Measurements from ENCODE around the gene MYH14. TPM values are rescaled to one million over a fixed set of nuclear protein-coding genes. Genes with fewer than 3 reads are reported as not detected.

The MYH14 gene
- total and polyA plus RNA-seq, 2 of the 13 experiments (the other 11 are each of a cell fraction or from before 2014, with no cell fraction given) = 5.5 to 5.8 TPM

DNA sequence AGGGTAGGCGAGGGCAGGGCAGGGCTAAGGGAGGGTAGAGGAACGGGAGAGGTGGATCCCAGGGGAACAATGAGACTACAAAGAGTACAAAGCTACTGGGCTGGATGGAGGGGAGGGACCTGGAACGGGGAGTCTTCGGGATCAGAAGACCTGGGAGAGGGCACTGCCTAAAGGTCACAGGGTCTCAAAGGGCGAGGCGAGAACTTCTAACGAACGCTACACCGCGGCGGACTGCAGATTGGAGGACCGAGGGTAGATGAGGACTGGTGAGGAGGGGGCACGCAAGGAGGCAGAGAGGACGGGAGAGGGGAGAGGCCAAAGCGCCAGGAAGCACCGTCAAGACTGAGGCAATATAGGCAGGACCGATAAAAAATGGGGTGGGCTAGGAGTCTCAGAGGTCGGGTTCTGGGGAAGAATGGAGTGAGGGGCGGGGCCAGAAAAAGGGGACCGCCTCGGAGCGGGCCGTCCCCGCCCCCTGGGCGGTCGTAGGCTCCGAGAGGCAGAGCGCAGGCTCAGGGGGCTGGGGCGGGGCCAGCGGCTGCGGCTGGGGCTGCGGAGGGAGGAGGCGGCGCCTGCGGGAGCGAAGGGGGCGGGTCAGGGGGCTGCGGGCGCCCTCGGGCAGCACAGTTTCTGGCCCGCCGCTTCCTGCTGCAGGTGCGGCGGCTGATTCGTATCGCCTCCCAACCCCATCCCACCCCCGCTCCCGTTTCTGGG lies 127.1 kb downstream of the MYH14 start (continued):
- TF ChIP-seq, protein P1, sequence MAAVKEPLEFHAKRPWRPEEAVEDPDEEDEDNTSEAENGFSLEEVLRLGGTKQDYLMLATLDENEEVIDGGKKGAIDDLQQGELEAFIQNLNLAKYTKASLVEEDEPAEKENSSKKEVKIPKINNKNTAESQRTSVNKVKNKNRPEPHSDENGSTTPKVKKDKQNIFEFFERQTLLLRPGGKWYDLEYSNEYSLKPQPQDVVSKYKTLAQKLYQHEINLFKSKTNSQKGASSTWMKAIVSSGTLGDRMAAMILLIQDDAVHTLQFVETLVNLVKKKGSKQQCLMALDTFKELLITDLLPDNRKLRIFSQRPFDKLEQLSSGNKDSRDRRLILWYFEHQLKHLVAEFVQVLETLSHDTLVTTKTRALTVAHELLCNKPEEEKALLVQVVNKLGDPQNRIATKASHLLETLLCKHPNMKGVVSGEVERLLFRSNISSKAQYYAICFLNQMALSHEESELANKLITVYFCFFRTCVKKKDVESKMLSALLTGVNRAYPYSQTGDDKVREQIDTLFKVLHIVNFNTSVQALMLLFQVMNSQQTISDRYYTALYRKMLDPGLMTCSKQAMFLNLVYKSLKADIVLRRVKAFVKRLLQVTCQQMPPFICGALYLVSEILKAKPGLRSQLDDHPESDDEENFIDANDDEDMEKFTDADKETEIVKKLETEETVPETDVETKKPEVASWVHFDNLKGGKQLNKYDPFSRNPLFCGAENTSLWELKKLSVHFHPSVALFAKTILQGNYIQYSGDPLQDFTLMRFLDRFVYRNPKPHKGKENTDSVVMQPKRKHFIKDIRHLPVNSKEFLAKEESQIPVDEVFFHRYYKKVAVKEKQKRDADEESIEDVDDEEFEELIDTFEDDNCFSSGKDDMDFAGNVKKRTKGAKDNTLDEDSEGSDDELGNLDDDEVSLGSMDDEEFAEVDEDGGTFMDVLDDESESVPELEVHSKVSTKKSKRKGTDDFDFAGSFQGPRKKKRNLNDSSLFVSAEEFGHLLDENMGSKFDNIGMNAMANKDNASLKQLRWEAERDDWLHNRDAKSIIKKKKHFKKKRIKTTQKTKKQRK (IDR thresholded peaks at IDR 0.05; ENCODE audit: low read length) = no peak
- TF ChIP-seq ZC3H13 (CRISPR knock-in tag; IDR thresholded peaks at IDR 0.05) (no peak), ZNF782 (CRISPR knock-in tag; IDR thresholded peaks at IDR 0.05; ENCODE audit: borderline replicate concordance) (no peak), HNF4G (IDR thresholded peaks at IDR 0.05; ENCODE audit: borderline replicate concordance, low read depth, low read length) (peak; percentile 15; the same call in 1 of the 2 replicates), HNF4G (CRISPR knock-in tag; IDR thresholded peaks at IDR 0.05; ENCODE audit: borderline replicate concordance, low read depth) (no peak), ASH2L (IDR thresholded peaks at IDR 0.05; ENCODE audit: insufficient read length, low read depth, low read length) (no peak), SAFB2 (CRISPR knock-in tag; IDR thresholded peaks at IDR 0.05; ENCODE audit: borderline replicate concordance, low read depth) (no peak), CBX1 (IDR thresholded peaks at IDR 0.05; ENCODE audit: low read depth) (no peak), PTBP1 (IDR thresholded peaks at IDR 0.05; ENCODE audit: low read depth, low read length, poor library complexity, severe bottlenecking) (no peak), NONO (IDR thresholded peaks at IDR 0.05) (no peak), NONO (CRISPR knock-in tag; conservative IDR thresholded peaks at IDR 0.05) (0 out of 2 replicates have a peak, but pooled peaks have one; percentile 44), ZNF367 (CRISPR knock-in tag; IDR thresholded peaks at IDR 0.05; ENCODE audit: borderline replicate concordance) (no peak), ZNF251 (CRISPR knock-in tag; IDR thresholded peaks at IDR 0.05) (no peak), ZSCAN30 (CRISPR knock-in tag; IDR thresholded peaks at IDR 0.05) (no peak), XRCC5 (optimal IDR thresholded peaks at IDR 0.05; ENCODE audit: low read length) (no peak), NFATC3 (CRISPR knock-in tag; IDR thresholded peaks at IDR 0.05) (no peak), ISL2 (CRISPR knock-in tag; IDR thresholded peaks at IDR 0.05) (0 out of 2 replicates have a peak, but pooled peaks have one; percentile 25), HNRNPL (IDR thresholded peaks at IDR 0.05; ENCODE audit: low read depth, low read length) (no peak)
- TF ChIP-seq, protein P2, sequence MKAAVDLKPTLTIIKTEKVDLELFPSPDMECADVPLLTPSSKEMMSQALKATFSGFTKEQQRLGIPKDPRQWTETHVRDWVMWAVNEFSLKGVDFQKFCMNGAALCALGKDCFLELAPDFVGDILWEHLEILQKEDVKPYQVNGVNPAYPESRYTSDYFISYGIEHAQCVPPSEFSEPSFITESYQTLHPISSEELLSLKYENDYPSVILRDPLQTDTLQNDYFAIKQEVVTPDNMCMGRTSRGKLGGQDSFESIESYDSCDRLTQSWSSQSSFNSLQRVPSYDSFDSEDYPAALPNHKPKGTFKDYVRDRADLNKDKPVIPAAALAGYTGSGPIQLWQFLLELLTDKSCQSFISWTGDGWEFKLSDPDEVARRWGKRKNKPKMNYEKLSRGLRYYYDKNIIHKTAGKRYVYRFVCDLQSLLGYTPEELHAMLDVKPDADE (CRISPR knock-in tag; IDR thresholded peaks at IDR 0.05) = no peak
- TF ChIP-seq, protein P3, sequence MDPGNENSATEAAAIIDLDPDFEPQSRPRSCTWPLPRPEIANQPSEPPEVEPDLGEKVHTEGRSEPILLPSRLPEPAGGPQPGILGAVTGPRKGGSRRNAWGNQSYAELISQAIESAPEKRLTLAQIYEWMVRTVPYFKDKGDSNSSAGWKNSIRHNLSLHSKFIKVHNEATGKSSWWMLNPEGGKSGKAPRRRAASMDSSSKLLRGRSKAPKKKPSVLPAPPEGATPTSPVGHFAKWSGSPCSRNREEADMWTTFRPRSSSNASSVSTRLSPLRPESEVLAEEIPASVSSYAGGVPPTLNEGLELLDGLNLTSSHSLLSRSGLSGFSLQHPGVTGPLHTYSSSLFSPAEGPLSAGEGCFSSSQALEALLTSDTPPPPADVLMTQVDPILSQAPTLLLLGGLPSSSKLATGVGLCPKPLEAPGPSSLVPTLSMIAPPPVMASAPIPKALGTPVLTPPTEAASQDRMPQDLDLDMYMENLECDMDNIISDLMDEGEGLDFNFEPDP (CRISPR knock-in tag; conservative IDR thresholded peaks at IDR 0.05) = no peak
- TF ChIP-seq, protein P4, sequence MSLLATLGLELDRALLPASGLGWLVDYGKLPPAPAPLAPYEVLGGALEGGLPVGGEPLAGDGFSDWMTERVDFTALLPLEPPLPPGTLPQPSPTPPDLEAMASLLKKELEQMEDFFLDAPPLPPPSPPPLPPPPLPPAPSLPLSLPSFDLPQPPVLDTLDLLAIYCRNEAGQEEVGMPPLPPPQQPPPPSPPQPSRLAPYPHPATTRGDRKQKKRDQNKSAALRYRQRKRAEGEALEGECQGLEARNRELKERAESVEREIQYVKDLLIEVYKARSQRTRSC (CRISPR knock-in tag; IDR thresholded peaks at IDR 0.05; ENCODE audit: low read depth) = no peak
- TF ChIP-seq, protein P5, sequence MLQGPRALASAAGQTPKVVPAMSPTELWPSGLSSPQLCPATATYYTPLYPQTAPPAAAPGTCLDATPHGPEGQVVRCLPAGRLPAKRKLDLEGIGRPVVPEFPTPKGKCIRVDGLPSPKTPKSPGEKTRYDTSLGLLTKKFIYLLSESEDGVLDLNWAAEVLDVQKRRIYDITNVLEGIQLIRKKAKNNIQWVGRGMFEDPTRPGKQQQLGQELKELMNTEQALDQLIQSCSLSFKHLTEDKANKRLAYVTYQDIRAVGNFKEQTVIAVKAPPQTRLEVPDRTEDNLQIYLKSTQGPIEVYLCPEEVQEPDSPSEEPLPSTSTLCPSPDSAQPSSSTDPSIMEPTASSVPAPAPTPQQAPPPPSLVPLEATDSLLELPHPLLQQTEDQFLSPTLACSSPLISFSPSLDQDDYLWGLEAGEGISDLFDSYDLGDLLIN (CRISPR knock-in tag; IDR thresholded peaks at IDR 0.05; ENCODE audit: borderline replicate concordance) = no peak
